Lung (tissue), 12 donors: ENCODE data around the gene OR2T6. TPM values are rescaled to one million over a fixed set of nuclear protein-coding genes. Genes with fewer than 3 reads are reported as not detected.

Experiments
- ATAC-seq: fragments of 200-7000 bp; cut with Tn5 transposase; one replicate; pipeline ENCODE4 v1.9.1; 2020; ENCODE audit warnings: moderate number of reproducible peaks; ENCODE audit not compliant: insufficient read depth, low FRiP score
- DNase-seq, 3 donors: peaks; one replicate each; pipeline ENCODE4 v3.0.0-alpha.2; 2013 to 2017
- H3K27ac ChIP-seq, 2 donors: one replicate each; pipeline ENCODE4 v1.5.1; 2013; ENCODE audit warnings: mild to moderate bottlenecking in 2 of 2, moderate library complexity in 2 of 2, control low read depth in 1 of 2, inconsistent platforms in 1 of 2, low read depth in 1 of 2, low read length in 1 of 2
- H3K27me3 ChIP-seq, 3 donors: one replicate each; pipeline ENCODE4 v1.5.1; 2013; ENCODE audit warnings: low read length in 2 of 3; ENCODE audit not compliant: control insufficient read depth in 3 of 3, insufficient read depth in 3 of 3
- H3K36me3 ChIP-seq, 4 donors: one replicate each; pipeline ENCODE4 v1.5.1; 2013; ENCODE audit warnings: low read length in 4 of 4, mild to moderate bottlenecking in 1 of 4, moderate library complexity in 1 of 4; ENCODE audit not compliant: control insufficient read depth in 4 of 4, insufficient read depth in 4 of 4
- H3K4me1 ChIP-seq, 5 donors: one replicate each; pipeline ENCODE4 v1.5.1; 2013; ENCODE audit warnings: low read length in 5 of 5, mild to moderate bottlenecking in 2 of 5, moderate library complexity in 1 of 5; ENCODE audit not compliant: control insufficient read depth in 5 of 5, insufficient read depth in 5 of 5
- H3K4me3 ChIP-seq: one replicate; pipeline ENCODE4 v1.5.1; 2013; ENCODE audit warnings: mild to moderate bottlenecking, control low read depth, moderate library complexity
- H3K9ac ChIP-seq, 2 donors: one replicate each; pipeline ENCODE4 v1.5.1; 2013; ENCODE audit warnings: low read length in 2 of 2, control low read depth in 1 of 2; ENCODE audit not compliant: insufficient read depth in 1 of 2
- H3K9me3 ChIP-seq, 4 donors: one replicate each; pipeline ENCODE4 v1.5.1; 2013; ENCODE audit warnings: low read length in 3 of 4, mild to moderate bottlenecking in 1 of 4, moderate library complexity in 1 of 4; ENCODE audit not compliant: control insufficient read depth in 4 of 4, insufficient read depth in 3 of 4
- CTCF ChIP-seq: IDR thresholded peaks from 2 replicates; pipeline ENCODE4 v1.5.1; 2012; ENCODE audit warnings: mild to moderate bottlenecking; ENCODE audit errors: control extremely low read depth, extremely low read depth
- WGBS, 2 donors: extraction: QIAGEN DNeasy Blood & Tissue Kit; methylation state at CpG; one replicate each; pipeline ENCODE4 v1.1.7; 2013; 5-methylcytosine and 5-hydroxymethylcytosine counted together
- polyA plus RNA-seq, 2 donors: library from polyadenylated mRNA; stranded (reverse); fragments of 200-250 nt; gene quantifications; one replicate each; pipeline ENCODE4 v1.2.1, GENCODE V29; 2013
- total RNA-seq, 2 donors: library from RNA; depleted of rRNA in 1 of 2; stranded (reverse); fragments of >200 nt in 1 of 2; gene quantifications; one replicate each; pipeline ENCODE4 v1.2.1, GENCODE V29; 2014 to 2021
- donor health status: control.
- donor health status: control.
- donor health status: Bipolar disorder and iron deficiency.
- donor health status: healthy.
- donor health status: DM: yes; HTN: yes; CAD: no.

The OR2T6 gene
- total and polyA plus RNA-seq, 4 donors, result not detected

- WGBS, 2 donors, result 81 to 87% methylated on average over 3 of the region's 3 CpGs
Observed at GRCh38 chr1:248359415-248359814, 16.1 kb upstream of the OR2T6 start.

GRCh38 chr1:248361121-248361715 is 14.3 kb upstream of the OR2T6 start, which contains the start of gene OR2T4:
TSS of gene OR2T4 (plus strand) at chr1:248361665. CDS start at chr1:248361665, 0 bp downstream.
- Histone ChIP-seq H3K4me1 (no peaks in the 10 kb centered on the region), H3K27ac (no peak within 1 kb of the TSS), H3K4me3 (no peak within 1 kb of the TSS), H3K9ac (no peak within 1 kb of the TSS), H3K36me3 (no peaks in the 10 kb centered on the region), H3K9me3 (peaks cover 0 to 9% (median under 1%) of the 10 kb centered on the region in 4 donors), H3K27me3 (no peaks in the 10 kb centered on the region)
- DNase-seq (no peak), ATAC-seq (no peak)
- 51 to 55% methylated on average over 3 of the region's 3 CpGs for WGBS, 2 donors
- TF ChIP-seq CTCF, result no peak

More at GRCh38 chr1:248359415-248359814, 16.1 kb upstream of the OR2T6 start:
- no peak for TF ChIP-seq CTCF
- Histone ChIP-seq H3K36me3 (no peaks in the 10 kb centered on the region), H3K9me3 (peaks cover 0 to 6% (median 0%) of the 10 kb centered on the region in 4 donors), H3K4me1 (no peaks in the 10 kb centered on the region), H3K27me3 (no peaks in the 10 kb centered on the region), H3K4me3 (no peak overlapping the region), H3K27ac (no peak overlapping the region), H3K9ac (no peak overlapping the region)
- ATAC-seq (no peak), DNase-seq (no peak)

GRCh38 chr1:248366609-248367008 is 8.9 kb upstream of the OR2T6 start:
- no peaks in the 10 kb centered on the region for H3K27me3 ChIP-seq
- H3K4me1 ChIP-seq, result no peaks in the 10 kb centered on the region
- no peak overlapping the region for H3K4me3 ChIP-seq
- H3K9me3 ChIP-seq, result peaks cover 0 to 12% (median 4%) of the 10 kb centered on the region in 4 donors
- no peak overlapping the region for H3K27ac ChIP-seq
- TF ChIP-seq CTCF, result no peak
- ATAC-seq, result no peak
- no peak overlapping the region for H3K9ac ChIP-seq
- no peak for DNase-seq
- no peaks in the 10 kb centered on the region for H3K36me3 ChIP-seq

GRCh38 chr1:248372394-248372793 is 3.2 kb upstream of the OR2T6 start:
- 44 to 61% methylated on average over 5 of the region's 5 CpGs for WGBS, 2 donors
- no peak for TF ChIP-seq CTCF
- Histone ChIP-seq H3K27me3 (no peaks in the 10 kb centered on the region), H3K36me3 (no peaks in the 10 kb centered on the region), H3K9ac (no peak overlapping the region), H3K4me3 (no peak overlapping the region), H3K27ac (no peak overlapping the region), H3K9me3 (peaks cover 0 to 19% (median 4%) of the 10 kb centered on the region in 4 donors), H3K4me1 (no peaks in the 10 kb centered on the region)
- ATAC-seq (no peak), DNase-seq (no peak)
